ENCODE results near the gene CACNA2D2. TPM values are rescaled to one million over a fixed set of nuclear protein-coding genes. Genes with fewer than 3 reads are reported as not detected.
A peak's percentile ranks its signal among the peaks of the same experiment; 100 is the strongest.

Gene CACNA2D2
- polyA plus RNA-seq, 1 of the 3 experiments (the other 2 are of a cell fraction), result 1.1 TPM

- CTCF ChIA-PET, result interaction anchor here (0.8 to 22.6 kb wide), 32 partner anchors 8 to 225 kb away, joined by 3 to 499 read pairs (median 5); partner anchors contain the start of genes C3orf18, CACNA2D2, CYB561D2 and NPRL2
- Histone ChIP-seq H3K9ac (no peak overlapping the region), H3K27me3 (ENCODE audit: insufficient read depth) (no peaks in the 10 kb centered on the region; the same call in 1 of the 2 replicates), H3K9me2 (no peaks in the 10 kb centered on the region), H2AFZ (ENCODE audit: low read depth) (no peak overlapping the region), H3K36me3 (replicated peaks in 1 of 2; ENCODE audit: control insufficient read depth in 1 of 2, insufficient read depth in 2 of 2, low read length in 1 of 2) (no peaks in the 10 kb centered on the region), H3F3A (replicated peaks; ENCODE audit: insufficient read depth) (no peaks in the 10 kb centered on the region), H3K27ac (ENCODE audit: low read depth in 2 of 2, low read length in 1 of 2) (peak overlapping the region in 1 of 2 experiments; percentile 63; a peak in 2 of 4 replicates), H4K20me1 (ENCODE audit: insufficient read depth) (no peaks in the 10 kb centered on the region), H3K9me3 (no peaks in the 10 kb centered on the region), H3K4me3 (ENCODE audit: low read depth in 2 of 2, low read length in 1 of 2) (no peak overlapping the region), H3K79me2 (ENCODE audit: insufficient read depth) (no peaks in the 10 kb centered on the region), H3K4me1 (ENCODE audit: control insufficient read depth in 1 of 2, insufficient read depth in 2 of 2, low read depth in 1 of 2, low read length in 1 of 2) (peaks cover 0 to 47% of the 10 kb centered on the region in 2 experiments; a peak in 1 of 4 replicates), H3K4me2 (no peak overlapping the region)
- POLR2A ChIA-PET, result interaction anchor here (0.9 to 1.7 kb wide), 3 partner anchors 20 to 198 kb away, joined by 3 to 6 read pairs (median 5); partner anchors contain the start of genes CYB561D2, HEMK1 and NPRL2
- no peak for TF ChIP-seq TAF1 (IDR thresholded peaks at IDR 0.05; ENCODE audit: borderline replicate concordance, low read depth, low read length)
- no peak for TF ChIP-seq EZH2phosphoT487 (IDR thresholded peaks at IDR 0.05; ENCODE audit: borderline replicate concordance, low read depth)
- no peak for TF ChIP-seq GABPA (IDR thresholded peaks at IDR 0.05; ENCODE audit: low read depth)
- no peak for DNase-seq
- WGBS (ENCODE audit: low lambda C conversion rate), result 68% methylated on average over 3 of the region's 3 CpGs
Observed at GRCh38 chr3:50549226-50549625, 45.8 kb upstream of the CACNA2D2 start.

- ChIA-PET CTCF (interaction anchor here (0.7 to 22.6 kb wide), 3 partner anchors 8 to 135 kb away, joined by 3 to 499 read pairs (median 3); no protein-coding TSS in a partner anchor), POLR2A (no interaction called here)
- Histone ChIP-seq H4K20me1 (ENCODE audit: insufficient read depth) (no peaks in the 10 kb centered on the region), H2AFZ (ENCODE audit: low read depth) (no peak overlapping the region), H3K4me1 (ENCODE audit: control insufficient read depth in 1 of 2, insufficient read depth in 2 of 2, low read depth in 1 of 2, low read length in 1 of 2) (peaks cover 0 to 49% of the 10 kb centered on the region in 2 experiments; a peak in 1 of 4 replicates), H3K9me3 (no peaks in the 10 kb centered on the region), H3K79me2 (ENCODE audit: insufficient read depth) (no peaks in the 10 kb centered on the region), H3K27me3 (ENCODE audit: insufficient read depth) (no peaks in the 10 kb centered on the region; the same call in 1 of the 2 replicates), H3K4me2 (no peak overlapping the region), H3K36me3 (replicated peaks in 1 of 2; ENCODE audit: control insufficient read depth in 1 of 2, insufficient read depth in 2 of 2, low read length in 1 of 2) (no peaks in the 10 kb centered on the region), H3K9ac (no peak overlapping the region), H3K9me2 (no peaks in the 10 kb centered on the region), H3K27ac (ENCODE audit: low read depth in 2 of 2, low read length in 1 of 2) (no peak overlapping the region; a peak in 1 of 4 replicates), H3K4me3 (ENCODE audit: low read depth in 2 of 2, low read length in 1 of 2) (no peak overlapping the region), H3F3A (replicated peaks; ENCODE audit: insufficient read depth) (no peaks in the 10 kb centered on the region)
- TF ChIP-seq JUND (IDR thresholded peaks at IDR 0.05), result no peak
- TF ChIP-seq GABPA (IDR thresholded peaks at IDR 0.05; ENCODE audit: low read depth), result no peak
- TF ChIP-seq POLR2AphosphoS5 (IDR thresholded peaks at IDR 0.05; ENCODE audit: low read depth, low read length), result no peak
- TF ChIP-seq GATA2 (CRISPR knock-in tag; IDR thresholded peaks at IDR 0.05), result no peak
- no peak for TF ChIP-seq RXRA (IDR thresholded peaks at IDR 0.05; ENCODE audit: borderline replicate concordance, low read depth)
- TF ChIP-seq TAF1 (IDR thresholded peaks at IDR 0.05; ENCODE audit: borderline replicate concordance, low read depth, low read length), result no peak
- TF ChIP-seq CTCF (IDR thresholded peaks at IDR 0.05), result no peak
- no peak for TF ChIP-seq NFIC (IDR thresholded peaks at IDR 0.05; ENCODE audit: borderline replicate concordance)
- no peak for TF ChIP-seq RAD21 (IDR thresholded peaks at IDR 0.05; ENCODE audit: low read length)
- TF ChIP-seq TEAD4 (IDR thresholded peaks at IDR 0.05; ENCODE audit: borderline replicate concordance, insufficient read depth), result no peak
- TF ChIP-seq SMC3 (IDR thresholded peaks at IDR 0.05; ENCODE audit: low read depth, low read length), result no peak
- no peak for TF ChIP-seq PBX3 (IDR thresholded peaks at IDR 0.05)
- no peak for TF ChIP-seq RCOR1 (IDR thresholded peaks at IDR 0.05; ENCODE audit: low read length)
- no CpG with 5 or more reads among the region's 1 CpG for WGBS (ENCODE audit: low lambda C conversion rate)
- DNase-seq, result no peak
Observed at GRCh38 chr3:50545781-50546180, 42.3 kb upstream of the CACNA2D2 start.

Data from SK-N-SH (cell line).